WTC11 (cell line): Measurements from ENCODE around the gene IL20RA. TPM values are rescaled to one million over a fixed set of nuclear protein-coding genes. Genes with fewer than 3 reads are reported as not detected.

Experiments
- ATAC-seq: fragments of 200-7000 bp; cut with Tn5 transposase; 2 replicates; pipeline ENCODE4 v1.10.0; 2021; ENCODE audit warnings: mild to moderate bottlenecking, moderate library complexity
- CTCF ChIA-PET: fragments of 300-600 bp; sonication (Branson Sonifier 250); formaldehyde crosslinking; loops from one replicate; lab custom pipeline; 2021; ENCODE audit warnings: antibody characterized with exemption; lab: Charles Lee
- POLR2A ChIA-PET: fragments of 350-600 bp; sonication (Branson Sonifier 250); formaldehyde crosslinking; loops from one replicate; lab custom pipeline; 2021; ENCODE audit warnings: antibody characterized with exemption; lab: Charles Lee
- DNase-seq: peaks from one replicate; pipeline ENCODE4 v3.0.0; 2021; ENCODE audit warnings: low spot score
- H3K27ac Mint-ChIP-seq: 2 replicates; pipeline ENCODE4 v1.8.0; 2021; ENCODE audit warnings: mixed read lengths
- H3K27me3 Mint-ChIP-seq: 2 replicates; pipeline ENCODE4 v1.8.0; 2021; ENCODE audit warnings: low read depth, mild to moderate bottlenecking, moderate library complexity, mixed read lengths
- H3K36me3 Mint-ChIP-seq: 2 replicates; pipeline ENCODE4 v1.8.0; 2021; ENCODE audit warnings: mixed read lengths
- H3K4me1 Mint-ChIP-seq: 2 replicates; pipeline ENCODE4 v1.8.0; 2022; ENCODE audit warnings: mixed read lengths
- H3K4me3 Mint-ChIP-seq: 2 replicates; pipeline ENCODE4 v1.8.0; 2021; ENCODE audit warnings: mild to moderate bottlenecking, moderate library complexity, mixed read lengths
- H3K9me3 Mint-ChIP-seq: 2 replicates; pipeline ENCODE4 v1.8.0; 2021; ENCODE audit warnings: mixed read lengths
- AFF4 ChIP-seq: sonication (generic); formaldehyde crosslinking; IDR thresholded peaks from 2 replicates; pipeline ENCODE4 v1.8.1; 2023; ENCODE audit warnings: mild to moderate bottlenecking, missing genetic modification reagents, borderline replicate concordance
- CREB1 ChIP-seq: sonication (generic); formaldehyde crosslinking; IDR thresholded peaks from 2 replicates; pipeline ENCODE4 v1.8.0; 2023; ENCODE audit warnings: mild to moderate bottlenecking, missing genetic modification reagents
- CREM ChIP-seq: sonication (generic); formaldehyde crosslinking; IDR thresholded peaks from 2 replicates; pipeline ENCODE4 v1.8.1; 2022; ENCODE audit warnings: mild to moderate bottlenecking, missing genetic modification reagents, moderate library complexity
- EMX1 ChIP-seq: fragments of 250-450 bp; sonication (Bioruptor Pico); IDR thresholded peaks from 2 replicates; pipeline ENCODE4 v1.8.0; 2021; ENCODE audit warnings: mild to moderate bottlenecking
- ETV6 ChIP-seq: sonication (generic); formaldehyde crosslinking; IDR thresholded peaks from 2 replicates; pipeline ENCODE4 v1.8.1; 2022; ENCODE audit warnings: mild to moderate bottlenecking, missing genetic modification reagents
- FOXK1 ChIP-seq: sonication (generic); formaldehyde crosslinking; IDR thresholded peaks from 2 replicates; pipeline ENCODE4 v1.8.0; 2022; ENCODE audit warnings: mild to moderate bottlenecking, moderate library complexity, missing genetic modification reagents
- GABPB1 ChIP-seq: sonication (generic); formaldehyde crosslinking; IDR thresholded peaks from 2 replicates; pipeline ENCODE4 v1.8.1; 2023; ENCODE audit warnings: mild to moderate bottlenecking, missing genetic modification reagents
- GRHL2 ChIP-seq: fragments of 250-450 bp; sonication (Bioruptor Pico); IDR thresholded peaks from 2 replicates; pipeline ENCODE4 v1.8.0; 2022; ENCODE audit warnings: mild to moderate bottlenecking, moderate library complexity; ENCODE audit not compliant: insufficient replicate concordance, severe bottlenecking
- HMGA2 ChIP-seq: fragments of 250-450 bp; sonication (Bioruptor Pico); IDR thresholded peaks from 2 replicates; pipeline ENCODE4 v1.4.0; 2021; ENCODE audit warnings: mild to moderate bottlenecking, moderate library complexity
- HMGXB4 ChIP-seq: sonication (generic); formaldehyde crosslinking; IDR thresholded peaks from 2 replicates; pipeline ENCODE4 v1.8.1; 2023; ENCODE audit warnings: mild to moderate bottlenecking, moderate library complexity, missing genetic modification reagents
- JUN ChIP-seq: sonication (generic); formaldehyde crosslinking; IDR thresholded peaks from 2 replicates; pipeline ENCODE4 v1.8.0; 2023; ENCODE audit warnings: mild to moderate bottlenecking, missing genetic modification reagents
- NFE2L1 ChIP-seq: sonication (generic); formaldehyde crosslinking; IDR thresholded peaks from 2 replicates; pipeline ENCODE4 v1.8.1; 2023; ENCODE audit warnings: missing genetic modification reagents
- NFYB ChIP-seq: sonication (generic); formaldehyde crosslinking; conservative IDR thresholded peaks from 2 replicates; pipeline ENCODE4 v1.8.0; 2022; ENCODE audit warnings: low read depth, missing genetic modification reagents
- PRRX2 ChIP-seq: fragments of 250-450 bp; sonication (Bioruptor Pico); IDR thresholded peaks from 2 replicates; pipeline ENCODE4 v1.8.0; 2021; ENCODE audit warnings: mild to moderate bottlenecking
- RELA ChIP-seq: sonication (generic); formaldehyde crosslinking; IDR thresholded peaks from 2 replicates; pipeline ENCODE4 v1.8.1; 2022; ENCODE audit warnings: missing genetic modification reagents, mild to moderate bottlenecking, borderline replicate concordance
- SOX15 ChIP-seq: fragments of 250-450 bp; sonication (Bioruptor Pico); IDR thresholded peaks from 2 replicates; pipeline ENCODE4 v1.9.0; 2021; ENCODE audit warnings: mild to moderate bottlenecking
- TEAD4 ChIP-seq: sonication (generic); formaldehyde crosslinking; IDR thresholded peaks from 2 replicates; pipeline ENCODE4 v1.8.0; 2022; ENCODE audit warnings: mild to moderate bottlenecking, missing genetic modification reagents
- TP53 ChIP-seq: sonication (generic); formaldehyde crosslinking; IDR thresholded peaks from 2 replicates; pipeline ENCODE4 v1.8.1; 2023; ENCODE audit warnings: mild to moderate bottlenecking, missing genetic modification reagents
- USF1 ChIP-seq: sonication (generic); formaldehyde crosslinking; IDR thresholded peaks from 2 replicates; pipeline ENCODE4 v1.8.0; 2022; ENCODE audit warnings: mild to moderate bottlenecking, missing genetic modification reagents
- ZNF138 ChIP-seq: sonication (generic); formaldehyde crosslinking; conservative IDR thresholded peaks from 2 replicates; pipeline ENCODE4 v1.8.1; 2022; ENCODE audit warnings: mild to moderate bottlenecking, moderate library complexity, missing genetic modification reagents
- ZNF232 ChIP-seq: sonication (generic); formaldehyde crosslinking; IDR thresholded peaks from 2 replicates; pipeline ENCODE4 v1.8.0; 2022; ENCODE audit warnings: mild to moderate bottlenecking, missing genetic modification reagents
- ZNF263 ChIP-seq: sonication (generic); formaldehyde crosslinking; IDR thresholded peaks from 2 replicates; pipeline ENCODE4 v1.8.1; 2022; ENCODE audit warnings: low read depth, mild to moderate bottlenecking, moderate library complexity, missing genetic modification reagents
- ZNF317 ChIP-seq: sonication (generic); formaldehyde crosslinking; IDR thresholded peaks from 2 replicates; pipeline ENCODE4 v1.8.1; 2023; ENCODE audit warnings: low read depth, mild to moderate bottlenecking, moderate library complexity, missing genetic modification reagents, borderline replicate concordance
- ZNF396 ChIP-seq: fragments of 250-450 bp; sonication (Bioruptor Pico); IDR thresholded peaks from 2 replicates; pipeline ENCODE4 v1.8.0; 2021; ENCODE audit warnings: mild to moderate bottlenecking, moderate library complexity, borderline replicate concordance
- ZSCAN18 ChIP-seq: fragments of 250-450 bp; sonication (Bioruptor Pico); IDR thresholded peaks from 2 replicates; pipeline ENCODE4 v2.1.2; 2022; ENCODE audit warnings: mild to moderate bottlenecking, moderate library complexity
- total RNA-seq: library from RNA; stranded (reverse); gene quantifications from 3 replicates; pipeline ENCODE4 v1.2.3, GENCODE V29; 2021

Gene IL20RA
- total RNA-seq, 1 experiment from 2014 or later, result 1.3 TPM

GRCh38 chr6:137019476-137020272, 25.1 kb downstream of the IL20RA start:
- ChIA-PET POLR2A (no interaction called here), CTCF (no interaction called here)
- H3K36me3 Mint-ChIP-seq, result peaks cover 8% of the 10 kb centered on the region
- no peaks in the 10 kb centered on the region; the same call in 1 of the 2 replicates for H3K27me3 Mint-ChIP-seq
- DNase-seq (no peak), ATAC-seq (no peak)
- H3K4me3 Mint-ChIP-seq, result no peak overlapping the region
- TF ChIP-seq FOXK1 (CRISPR knock-in tag) (no peak), ETV6 (CRISPR knock-in tag) (no peak), NFE2L1 (no peak), EMX1 (CRISPR knock-in tag) (no peak), AFF4 (CRISPR knock-in tag) (no peak), RELA (CRISPR knock-in tag) (no peak), ZNF138 (CRISPR knock-in tag) (no peak), CREM (CRISPR knock-in tag) (no peak), ZSCAN18 (no peak), CREB1 (CRISPR knock-in tag) (no peak), SOX15 (CRISPR knock-in tag) (no peak), ZNF396 (CRISPR knock-in tag) (no peak), ZNF263 (CRISPR knock-in tag) (no peak), PRRX2 (CRISPR knock-in tag) (no peak), HMGA2 (CRISPR knock-in tag) (no peak), JUN (CRISPR knock-in tag) (no peak), GABPB1 (no peak), GRHL2 (no peak), HMGXB4 (CRISPR knock-in tag) (no peak)
- H3K4me1 Mint-ChIP-seq, result peaks cover 6% of the 10 kb centered on the region
- peaks cover 22% of the 10 kb centered on the region for H3K9me3 Mint-ChIP-seq
- H3K27ac Mint-ChIP-seq, result no peak overlapping the region

- DNase-seq (no peak), ATAC-seq (no peak)
- Mint-ChIP-seq H3K9me3 (peaks cover 22% of the 10 kb centered on the region), H3K4me1 (peaks cover 6% of the 10 kb centered on the region)
- CTCF ChIA-PET, result no interaction called here
- TF ChIP-seq USF1 (no peak), NFYB (CRISPR knock-in tag) (no peak), ZNF232 (CRISPR knock-in tag) (no peak), ZNF317 (CRISPR knock-in tag) (no peak), NFE2L1 (no peak), TP53 (CRISPR knock-in tag) (no peak), TEAD4 (CRISPR knock-in tag) (no peak)
- TF ChIP-seq, all 79 proteins: peak for 0
- H3K27me3 Mint-ChIP-seq, result no peaks in the 10 kb centered on the region; the same call in 1 of the 2 replicates
- no peak overlapping the region for H3K4me3 Mint-ChIP-seq
- no peak overlapping the region for H3K27ac Mint-ChIP-seq
- peaks cover 8% of the 10 kb centered on the region for H3K36me3 Mint-ChIP-seq
- POLR2A ChIA-PET, result no interaction called here
Observed at GRCh38 chr6:137017081-137017480, 27.7 kb downstream of the IL20RA start.
